ENCODE results near the gene MYORG. TPM values are rescaled to one million over a fixed set of nuclear protein-coding genes. Genes with fewer than 3 reads are reported as not detected.

MYORG gene
- total RNA-seq, 4 donors from 2014 or later: 42.0 to 113 (median 66.3) TPM

GRCh38 chr9:34374905-34375552 lies 1.7 kb downstream of the MYORG start:
- TF ChIP-seq POLR2AphosphoS5 (IDR thresholded peaks at IDR 0.05) (peak; percentile 70 to 94 (median 87)), CTCF (IDR thresholded peaks at IDR 0.05) (peak in 2 of 5 experiments; percentile 33 to 37), POLR2A (IDR thresholded peaks at IDR 0.05) (peak; percentile 92), EP300 (IDR thresholded peaks at IDR 0.05; ENCODE audit: low read depth) (peak; percentile 36)
- H3K27ac ChIP-seq: peak overlapping the region; percentile 90 to 95 (median 91)
- H3K27me3 ChIP-seq: no peaks in the 10 kb centered on the region
- 50 to 60% methylated on average over 2 to 5 of the region's 5 CpGs for WGBS, 2 donors (ENCODE audit: low coverage in 1 of 2)
- H3K36me3 ChIP-seq: peaks cover 0 to 25% (median 5%) of the 10 kb centered on the region in 4 donors
- no peaks in the 10 kb centered on the region for H3K9me3 ChIP-seq
- intact Hi-C loops (cut with DNase I; ENCODE audit: low total_unique reads) (no loop called here), in situ Hi-C loops (cut with MboI; ENCODE audit: low pct_ligation_motif_present in 1 of 4, low pct_unique_long_range_greater_than_20kb in 1 of 4, low sequenced_read_pairs in 3 of 4) (no loop called here)
- peaks cover 9 to 34% (median 28%) of the 10 kb centered on the region in 4 donors for H3K4me1 ChIP-seq
- peak overlapping the region in 3 of 4 donors; percentile 56 to 85 (median 69) for H3K4me3 ChIP-seq
- DNase-seq: peak; percentile 87

GRCh38 chr9:34374339-34374738 lies 2.4 kb downstream of the MYORG start:
- no peak for DNase-seq
- peaks cover 3 to 29% (median 22%) of the 10 kb centered on the region in 4 donors for H3K4me1 ChIP-seq
- H3K9me3 ChIP-seq: no peaks in the 10 kb centered on the region
- in situ Hi-C loops (cut with MboI; ENCODE audit: low pct_ligation_motif_present in 1 of 4, low pct_unique_long_range_greater_than_20kb in 1 of 4, low sequenced_read_pairs in 3 of 4) (no loop called here), intact Hi-C loops (cut with DNase I; ENCODE audit: low total_unique reads) (no loop called here)
- peak overlapping the region; percentile 90 to 95 (median 91) for H3K27ac ChIP-seq
- H3K27me3 ChIP-seq: no peaks in the 10 kb centered on the region
- 60 to 87% methylated on average over 1 to 3 of the region's 3 CpGs for WGBS, 2 donors (ENCODE audit: low coverage in 1 of 2)
- TF ChIP-seq EP300 (IDR thresholded peaks at IDR 0.05; ENCODE audit: low read depth) (no peak), POLR2A (IDR thresholded peaks at IDR 0.05) (no peak), POLR2AphosphoS5 (IDR thresholded peaks at IDR 0.05) (no peak), CTCF (IDR thresholded peaks at IDR 0.05) (no peak)
- H3K36me3 ChIP-seq: peaks cover 0 to 28% (median 5%) of the 10 kb centered on the region in 4 donors
- H3K4me3 ChIP-seq: peak overlapping the region in 1 of 4 donors; percentile 9

GRCh38 chr9:34373749-34374148 lies 2.9 kb downstream of the MYORG start:
- intact Hi-C loops (cut with DNase I; ENCODE audit: low total_unique reads): no loop called here
- H3K27me3 ChIP-seq: no peaks in the 10 kb centered on the region
- no peak for DNase-seq
- no peak overlapping the region for H3K4me3 ChIP-seq
- in situ Hi-C loops (cut with MboI; ENCODE audit: low pct_ligation_motif_present in 1 of 4, low pct_unique_long_range_greater_than_20kb in 1 of 4, low sequenced_read_pairs in 3 of 4): no loop called here
- WGBS, 2 donors (ENCODE audit: low coverage in 1 of 2): 88% methylated on average over 2 of the region's 2 CpGs; no CpG with 5 or more reads in 1 of the 2 donors
- H3K9me3 ChIP-seq: no peaks in the 10 kb centered on the region
- H3K4me1 ChIP-seq: peaks cover 3 to 25% (median 21%) of the 10 kb centered on the region in 4 donors
- H3K27ac ChIP-seq: peak overlapping the region in 3 of 4 donors; percentile 90 to 95 (median 92)
- H3K36me3 ChIP-seq: peaks cover 0 to 28% (median 6%) of the 10 kb centered on the region in 4 donors
- no peak for TF ChIP-seq EP300 (IDR thresholded peaks at IDR 0.05; ENCODE audit: low read depth)
- no peak for TF ChIP-seq CTCF (IDR thresholded peaks at IDR 0.05)
- TF ChIP-seq POLR2A (IDR thresholded peaks at IDR 0.05): no peak
- TF ChIP-seq POLR2AphosphoS5 (IDR thresholded peaks at IDR 0.05): no peak

- Histone ChIP-seq H3K4me3 (no peak overlapping the region), H3K27me3 (no peaks in the 10 kb centered on the region), H3K9me3 (no peaks in the 10 kb centered on the region), H3K4me1 (peaks cover 3 to 22% (median 19%) of the 10 kb centered on the region in 4 donors), H3K27ac (no peak overlapping the region), H3K36me3 (peaks cover 0 to 28% (median 8%) of the 10 kb centered on the region in 4 donors)
- DNase-seq: no peak
- TF ChIP-seq CTCF (IDR thresholded peaks at IDR 0.05): no peak
- no peak for TF ChIP-seq POLR2A (IDR thresholded peaks at IDR 0.05)
- no peak for TF ChIP-seq POLR2AphosphoS5 (IDR thresholded peaks at IDR 0.05)
- in situ Hi-C loops (cut with MboI; ENCODE audit: low pct_ligation_motif_present in 1 of 4, low pct_unique_long_range_greater_than_20kb in 1 of 4, low sequenced_read_pairs in 3 of 4): no loop called here
- 89 to 100% methylated on average over 2 to 41 of the region's 41 CpGs for WGBS, 2 donors (ENCODE audit: low coverage in 1 of 2)
- intact Hi-C loops (cut with DNase I; ENCODE audit: low total_unique reads): no loop called here
Measured at GRCh38 chr9:34372467-34373011, 4.2 kb downstream of the MYORG start.

Data from transverse colon (tissue), 4 donors.